Globus pallidus (tissue), 1 donor: ENCODE measurements around the gene EYA4.

Source experiments
- DNase-seq: peaks from one replicate; pipeline ENCODE4 v3.0.0-alpha.2; 2015; ENCODE audit warnings: low spot score

Gene EYA4

GRCh38 chr6:133289733-133290306 lies 48.7 kb downstream of the EYA4 start:
- DNase-seq: no peak

- DNase-seq: no peak
These were observed 49.8 kb downstream of the EYA4 start for GRCh38 chr6:133290930-133291329.

- no peak for DNase-seq
These were observed 50.5 kb downstream of the EYA4 start for GRCh38 chr6:133291671-133292070.

- DNase-seq: no peak
These were observed 56.5 kb downstream of the EYA4 start for GRCh38 chr6:133297657-133298056.

DNA sequence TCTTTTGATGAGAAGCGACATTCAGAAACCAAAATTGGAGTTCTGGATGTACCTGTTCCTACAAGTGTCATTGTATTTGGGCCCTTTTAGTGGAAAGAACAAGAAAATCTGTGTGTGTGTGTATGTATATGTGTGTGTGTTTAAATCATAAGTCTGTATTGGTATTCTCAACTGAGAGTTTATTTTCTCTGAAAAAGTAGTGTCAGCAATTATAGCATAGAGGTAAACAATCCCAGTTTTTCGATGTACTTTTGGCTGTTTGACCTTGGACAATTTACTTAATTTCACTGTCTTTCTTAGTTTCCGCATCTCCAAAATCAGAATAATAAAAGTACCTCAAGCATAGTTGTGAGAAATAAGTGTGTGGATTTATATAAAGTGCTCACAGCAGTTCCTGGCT lies 57.2 kb downstream of the EYA4 start:
- no peak for DNase-seq

DNA sequence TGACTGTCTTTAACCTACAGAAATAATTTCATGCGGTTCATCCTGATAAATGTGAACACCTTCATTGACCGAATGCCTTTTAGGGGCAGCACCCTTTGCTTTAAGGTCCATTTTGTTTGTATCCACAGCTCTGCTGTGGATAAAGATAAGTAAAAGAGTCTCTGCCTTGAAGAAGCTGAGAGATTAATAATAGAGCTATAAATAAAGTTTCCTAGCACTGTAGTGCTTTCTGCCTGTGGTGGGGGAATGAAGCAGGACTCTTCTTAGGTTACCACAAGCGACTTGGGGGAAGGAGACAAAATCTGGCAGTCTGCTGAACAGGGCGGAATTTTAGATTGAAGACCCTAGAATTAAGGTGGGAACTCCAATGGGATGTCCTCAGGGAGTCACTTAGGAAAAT lies 57.6 kb downstream of the EYA4 start:
- no peak for DNase-seq

DNA sequence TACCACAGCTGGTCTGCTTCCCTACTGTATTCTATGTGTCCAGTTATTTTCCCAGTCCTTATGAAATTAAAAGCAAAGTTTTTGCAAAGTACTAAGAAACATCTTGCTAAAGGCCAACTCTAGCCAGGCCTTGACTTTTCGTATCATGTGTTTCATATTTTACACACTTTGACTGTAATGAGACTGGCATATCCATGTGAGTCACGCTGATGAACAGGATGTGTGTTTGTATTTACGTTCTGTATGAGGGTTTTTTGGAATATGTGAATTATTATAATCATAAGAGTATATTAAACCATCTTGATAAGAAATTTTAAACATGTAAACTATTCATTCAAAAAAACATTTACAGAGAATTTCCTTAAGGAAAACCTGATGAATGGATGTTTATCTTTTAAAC lies 59.7 kb downstream of the EYA4 start:
- DNase-seq: no peak

DNA sequence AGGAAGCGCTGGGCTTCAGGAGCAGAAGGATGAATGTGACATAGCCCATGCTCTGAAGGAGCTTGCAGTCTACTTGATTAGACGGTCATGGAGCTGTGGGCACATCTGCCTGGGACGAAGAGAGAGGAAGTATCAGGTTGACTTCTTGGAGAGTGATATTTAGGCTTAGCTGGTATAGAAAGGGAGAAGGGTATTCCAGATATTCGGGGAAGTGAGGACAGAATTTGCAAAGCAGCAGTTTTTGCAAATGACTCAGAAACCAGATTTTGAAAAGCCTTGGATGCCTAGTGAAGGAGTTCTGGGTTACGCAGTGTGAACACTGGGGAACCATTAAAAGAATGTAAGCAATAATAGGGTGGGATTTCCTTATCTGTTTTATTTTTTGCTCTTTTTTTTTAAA lies 60.7 kb downstream of the EYA4 start:
- DNase-seq: no peak

GRCh38 chr6:133306931-133307330 lies 65.8 kb downstream of the EYA4 start:
- DNase-seq: no peak

- DNase-seq: no peak
These were observed 68.4 kb downstream of the EYA4 start for GRCh38 chr6:133309579-133309978.

DNA sequence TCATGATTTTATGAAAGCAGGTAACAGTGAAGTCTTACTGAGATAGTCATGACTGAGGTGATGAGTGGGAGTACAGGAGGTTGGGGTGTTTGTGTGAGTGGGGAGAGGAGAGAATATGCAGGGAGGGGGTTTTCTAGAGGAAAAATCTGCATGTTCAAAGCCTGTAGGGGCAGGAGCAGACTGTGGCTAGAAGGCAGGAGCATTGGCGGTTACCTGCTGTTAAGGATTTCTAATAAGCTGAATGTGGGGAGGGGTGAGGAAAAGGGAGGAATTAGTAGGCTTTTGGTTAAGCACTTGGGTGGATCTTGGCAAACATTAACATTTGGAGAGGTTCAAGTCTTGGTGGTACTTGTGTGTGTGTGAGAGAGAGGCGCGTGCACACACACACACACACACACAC lies 70.8 kb downstream of the EYA4 start:
- no peak for DNase-seq

DNA sequence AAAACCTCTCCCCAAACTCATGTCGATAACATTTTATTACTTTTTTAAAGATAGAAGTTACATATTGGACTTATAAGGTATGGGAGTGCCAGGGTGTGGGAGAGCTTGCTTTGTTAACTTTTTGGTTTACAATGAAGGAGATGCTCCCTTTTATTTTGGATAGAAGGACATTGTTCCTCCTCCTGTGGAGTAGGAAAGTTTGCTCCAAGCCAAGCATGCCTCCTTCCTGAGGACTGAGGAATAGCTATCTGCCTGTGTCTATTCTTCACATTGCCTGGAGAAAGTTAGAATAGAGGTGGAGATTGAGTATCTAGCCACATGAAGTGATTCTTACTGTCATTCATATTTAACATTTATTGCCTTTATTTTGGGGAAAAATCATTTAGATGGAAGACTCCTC lies 71.9 kb downstream of the EYA4 start:
- DNase-seq: no peak

DNA sequence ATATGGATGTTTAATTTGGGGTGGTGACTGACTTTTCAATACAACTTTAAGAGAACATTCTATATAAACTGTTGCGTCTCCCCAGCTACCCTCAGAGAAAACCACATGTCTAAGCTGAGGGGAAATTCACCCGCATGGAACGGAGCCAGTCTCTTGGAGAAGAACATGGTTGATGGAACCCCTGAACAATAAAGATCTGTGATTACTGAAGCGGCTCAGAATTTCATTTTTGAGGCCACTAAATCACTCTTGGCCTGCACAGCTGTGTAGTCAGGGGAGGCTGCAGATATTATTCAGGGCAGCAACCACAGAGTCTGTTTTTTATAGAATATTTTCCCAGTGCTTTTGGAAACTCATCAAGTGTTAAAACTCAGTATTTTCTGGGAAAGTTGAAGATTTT lies 73.8 kb downstream of the EYA4 start:
- DNase-seq: no peak

- no peak for DNase-seq
These were observed 74.7 kb downstream of the EYA4 start for GRCh38 chr6:133315811-133316210.

- DNase-seq: no peak
These were observed 76.5 kb downstream of the EYA4 start for GRCh38 chr6:133317704-133318103.

- no peak for DNase-seq
These were observed 85.4 kb downstream of the EYA4 start for GRCh38 chr6:133326584-133326983.

- no peak for DNase-seq
These were observed 92.7 kb downstream of the EYA4 start for GRCh38 chr6:133333852-133334251.

DNA sequence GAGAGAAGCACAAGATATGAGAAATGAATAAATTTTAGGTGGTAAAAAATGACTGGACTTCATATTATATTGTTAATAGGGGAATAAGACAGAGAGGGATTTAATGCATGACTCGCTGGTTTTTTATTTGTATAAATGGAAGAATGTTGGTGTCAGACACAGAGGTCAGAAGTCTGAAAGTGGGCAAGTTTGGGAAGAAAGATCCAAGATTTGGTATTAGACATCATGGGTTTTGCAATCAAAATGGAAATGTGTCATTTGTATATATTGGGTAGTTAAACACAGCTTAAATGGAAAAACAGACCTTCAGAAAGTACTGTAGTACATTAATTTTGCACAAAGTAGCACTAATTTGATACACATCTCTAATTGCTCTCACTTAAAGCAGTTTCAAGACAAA lies 96.2 kb downstream of the EYA4 start:
- DNase-seq: no peak

DNA sequence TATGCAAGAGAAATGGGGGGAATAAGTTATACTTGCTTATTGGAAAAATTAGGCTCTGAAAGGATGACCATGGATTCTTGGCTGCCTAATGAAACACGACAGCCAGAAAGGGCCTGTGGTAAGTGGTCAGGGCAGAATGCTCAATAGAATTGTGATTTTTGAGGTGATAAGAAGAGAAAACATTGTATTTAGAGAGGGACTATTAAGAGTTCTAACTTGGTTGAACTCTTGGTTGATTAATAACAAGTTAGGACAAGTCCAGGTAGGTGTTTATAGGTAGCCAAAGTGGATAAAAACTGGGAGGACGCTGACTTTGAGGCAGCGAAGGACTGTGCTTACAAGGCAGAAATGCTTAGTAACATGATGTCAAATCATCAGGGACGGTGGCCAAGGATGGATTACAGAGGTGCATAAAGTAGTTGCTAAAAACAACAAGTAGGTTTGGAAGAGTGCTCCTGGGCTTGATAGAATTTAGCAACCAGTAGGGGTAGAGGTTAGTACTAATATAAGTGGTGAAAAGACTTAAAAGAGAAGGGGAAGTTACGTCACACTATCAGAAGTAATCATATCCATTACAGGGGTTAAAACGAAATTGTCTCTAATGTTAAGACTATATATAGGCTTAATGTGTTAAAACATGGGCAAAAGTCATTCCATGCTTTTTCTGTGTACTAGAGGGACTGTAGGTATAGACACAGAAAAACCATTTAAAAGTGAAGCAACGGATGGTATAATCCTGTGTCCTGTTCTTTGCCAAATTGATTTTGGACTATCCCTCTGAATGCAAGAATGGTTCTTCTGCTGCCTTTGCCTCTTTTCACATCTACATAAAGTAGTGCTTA lies 98.6 kb downstream of the EYA4 start:
- no peak for DNase-seq

- DNase-seq: no peak
These were observed 99.4 kb downstream of the EYA4 start for GRCh38 chr6:133340557-133340956.

DNA sequence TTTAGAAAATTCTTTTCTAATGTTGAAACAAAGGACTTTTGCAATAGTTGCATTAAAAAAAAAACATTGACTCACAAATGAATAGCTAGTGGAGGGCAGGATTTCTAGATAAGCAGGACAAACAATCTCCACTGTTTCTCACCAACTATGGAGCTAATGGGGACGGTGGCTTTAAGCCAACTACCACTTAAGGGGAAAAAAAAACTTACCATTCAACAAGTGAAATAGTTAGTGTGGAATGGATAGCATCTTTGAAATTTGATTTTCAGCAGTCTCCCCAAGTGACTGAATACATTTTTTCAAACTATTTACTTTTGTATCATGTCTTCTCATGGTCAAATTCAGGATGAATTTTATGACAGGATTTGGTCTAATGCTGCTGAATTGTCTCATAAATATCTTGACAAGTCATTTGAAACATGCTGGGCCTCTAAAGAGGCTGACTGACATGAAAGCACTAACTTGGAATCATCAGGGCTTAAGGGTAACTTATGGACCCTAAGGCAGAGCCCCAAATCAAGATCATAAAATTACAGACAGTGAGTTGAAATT lies 100.5 kb downstream of the EYA4 start:
- DNase-seq: no peak

DNA sequence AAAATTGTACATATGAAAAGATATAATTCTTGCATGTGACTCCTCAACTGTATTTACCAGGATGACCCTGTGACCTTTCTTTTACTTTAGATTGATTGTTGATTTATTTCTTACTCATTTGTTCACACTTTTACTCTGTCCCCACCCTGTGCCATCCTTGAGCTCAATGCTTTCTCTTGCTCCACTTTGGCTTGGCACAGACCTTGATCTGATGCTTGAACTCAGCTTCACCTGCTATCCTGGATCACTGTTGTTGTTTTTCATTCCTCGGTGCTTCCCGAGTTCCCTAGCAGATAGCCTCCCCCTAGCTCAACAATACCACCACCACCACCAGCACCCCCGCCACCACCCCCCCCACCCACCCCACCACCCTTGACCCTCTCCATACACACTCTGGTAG lies 102.1 kb downstream of the EYA4 start:
- DNase-seq: no peak

DNA sequence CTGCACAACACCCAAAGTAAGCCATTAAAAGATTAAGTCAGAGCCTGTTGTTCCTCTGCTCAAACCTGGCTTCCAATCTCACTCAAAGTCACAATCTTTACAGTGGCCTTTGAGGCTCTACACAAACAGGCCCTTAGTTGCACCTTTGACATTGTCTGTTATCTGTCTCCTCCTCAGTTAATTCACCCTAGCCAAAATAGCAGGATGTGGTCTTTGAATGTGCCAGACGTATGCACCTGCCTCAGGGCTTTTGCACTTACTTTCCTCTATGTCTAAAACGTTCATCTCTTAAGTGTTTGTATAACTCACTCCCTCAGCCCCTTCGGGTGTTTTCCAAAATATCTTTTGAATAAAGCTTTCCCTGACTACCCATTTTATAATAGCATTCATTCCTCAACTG lies 107.7 kb downstream of the EYA4 start:
- DNase-seq: no peak

GRCh38 chr6:133350928-133351327 lies 109.8 kb downstream of the EYA4 start:
- DNase-seq: no peak
